CD4-positive, alpha-beta T cell treated with Interleukin-2 at 100 ng/mL for 4 hours (primary cell): ENCODE measurements around the gene MIA3.
"Not testable (repeated sequence)": the region's sequence is repeated elsewhere in the genome, so short reads cannot be mapped to it uniquely, and the experiment has no call there.

Source experiments
- DNase-seq: peaks from one replicate; pipeline ENCODE4 v3.0.0-alpha.2; 2020; ENCODE audit warnings: low spot score

The MIA3 gene

DNA sequence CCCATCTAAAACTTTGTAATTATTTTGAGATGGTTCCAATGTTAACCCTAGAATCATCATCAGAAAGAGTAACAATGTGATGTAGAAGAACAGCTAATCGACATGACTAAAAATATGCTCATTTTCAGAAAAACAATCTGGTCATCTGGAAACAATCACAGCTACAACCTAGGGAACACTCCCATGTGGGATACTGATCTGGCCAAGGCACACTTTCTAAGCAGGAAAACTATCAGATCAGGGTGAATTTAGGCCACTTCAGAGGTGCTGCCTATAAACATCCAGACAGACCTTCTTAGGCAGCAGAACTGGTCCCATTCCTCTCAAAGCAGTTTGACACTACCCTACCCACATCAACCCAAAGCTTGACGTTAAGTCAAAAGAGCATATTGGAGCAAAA, 51.2 kb downstream of the MIA3 start:
- not testable (repeated sequence) for DNase-seq

DNA sequence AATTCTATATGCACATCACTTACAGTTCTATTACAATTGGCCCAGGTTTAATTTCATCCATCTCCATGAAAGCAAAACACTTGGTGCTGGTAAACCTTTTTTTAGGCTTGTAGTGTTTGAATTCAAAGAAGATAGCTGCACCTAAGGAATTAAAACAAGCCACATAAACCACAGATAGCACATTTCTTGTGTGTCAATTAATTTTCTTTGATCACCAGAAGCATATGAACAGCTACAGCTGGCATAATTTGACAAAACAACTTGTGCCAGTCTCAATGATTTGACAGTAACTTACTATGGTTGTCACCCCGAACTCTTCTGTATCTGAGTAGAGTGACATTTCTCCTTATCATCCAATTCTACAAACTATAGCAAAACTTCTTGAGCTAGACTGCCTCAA, 52.2 kb downstream of the MIA3 start:
- DNase-seq = no peak

GRCh38 chr1:222680080-222680479, 62.2 kb downstream of the MIA3 start:
- DNase-seq = no peak

DNA sequence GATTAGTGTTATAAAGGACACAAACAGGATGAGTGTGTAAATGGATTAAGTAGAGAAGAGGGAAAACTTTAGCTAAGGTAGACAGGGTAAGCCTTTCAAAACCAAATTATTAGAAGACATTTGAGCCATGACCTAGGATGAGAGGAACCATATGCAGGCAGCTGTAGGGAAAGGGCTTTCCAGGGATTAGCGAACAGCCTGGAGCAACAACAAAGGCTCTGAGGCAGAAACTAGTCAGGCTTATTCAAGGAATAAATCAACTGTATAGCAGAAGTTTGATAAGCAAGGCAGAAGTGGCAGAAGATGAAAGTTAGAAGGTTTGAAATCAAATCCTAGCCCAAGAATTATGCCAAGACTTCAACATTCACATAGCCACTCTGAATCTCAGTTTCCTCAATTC, 73.1 kb downstream of the MIA3 start:
- no peak for DNase-seq

- DNase-seq = no peak
Observed at GRCh38 chr1:222694927-222695326, 77.0 kb downstream of the MIA3 start.

- DNase-seq = no peak
Observed at GRCh38 chr1:222696741-222697140, 78.8 kb downstream of the MIA3 start.

GRCh38 chr1:222697203-222697602, 79.3 kb downstream of the MIA3 start:
- DNase-seq = peak; percentile 7

DNA sequence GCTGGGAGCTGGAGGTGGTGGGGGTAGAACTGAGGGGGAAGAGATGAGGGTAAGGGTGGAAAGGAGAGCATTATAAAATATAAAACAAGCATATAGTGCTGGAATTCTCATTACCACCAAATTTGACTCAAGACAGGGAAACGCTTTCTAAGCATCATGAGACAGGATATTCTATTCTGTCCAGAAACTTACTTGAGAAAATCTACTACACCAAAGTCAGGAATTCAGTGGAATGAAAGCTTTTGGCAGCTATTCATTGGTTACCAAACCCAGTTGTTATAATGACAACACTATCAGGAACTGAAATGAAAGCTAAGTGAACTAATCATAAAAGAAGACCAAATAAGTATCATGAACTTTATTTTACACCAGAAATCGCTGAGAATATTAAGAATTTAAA, 79.9 kb downstream of the MIA3 start:
- DNase-seq = no peak

DNA sequence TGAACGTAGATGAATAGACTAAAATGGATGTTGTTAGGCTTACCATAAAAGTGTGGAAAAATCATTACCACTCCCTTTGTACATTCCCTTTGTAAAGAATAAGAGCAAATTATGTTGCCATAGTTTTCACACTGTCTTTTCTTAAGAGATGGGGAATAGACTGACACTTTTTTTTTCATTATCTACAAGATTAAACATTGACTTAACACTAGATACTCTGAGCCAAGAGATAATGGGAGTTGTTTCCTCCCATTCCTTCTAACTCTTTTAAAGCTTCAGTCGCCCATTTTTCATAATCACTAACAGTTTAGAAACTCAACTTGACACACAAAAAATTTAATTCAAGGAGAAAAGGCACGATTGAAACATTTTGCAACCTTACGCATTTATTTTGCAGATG, 84.3 kb downstream of the MIA3 start:
- no peak for DNase-seq

DNA sequence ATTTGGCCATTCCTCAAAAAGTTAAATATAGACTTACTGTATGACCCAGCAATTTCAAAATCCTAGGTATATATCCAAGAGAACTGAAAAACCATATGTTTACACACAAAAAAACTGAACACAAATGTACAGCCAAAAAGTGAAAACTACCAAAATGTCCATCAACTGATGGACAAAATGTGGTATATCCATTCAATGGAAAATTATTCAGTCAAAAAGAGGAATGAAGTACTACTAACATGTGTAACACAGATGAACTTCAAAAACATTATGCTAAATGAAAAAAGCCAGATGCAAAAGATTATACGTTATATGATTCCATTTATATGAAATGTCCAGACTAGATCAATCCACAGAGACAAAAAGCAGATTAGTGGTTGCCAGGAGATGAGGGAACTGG, 86.4 kb downstream of the MIA3 start:
- DNase-seq = no peak

- DNase-seq = no peak
Observed at GRCh38 chr1:222706815-222707214, 88.9 kb downstream of the MIA3 start.

GRCh38 chr1:222709700-222710153, 91.8 kb downstream of the MIA3 start:
- DNase-seq = no peak

DNA sequence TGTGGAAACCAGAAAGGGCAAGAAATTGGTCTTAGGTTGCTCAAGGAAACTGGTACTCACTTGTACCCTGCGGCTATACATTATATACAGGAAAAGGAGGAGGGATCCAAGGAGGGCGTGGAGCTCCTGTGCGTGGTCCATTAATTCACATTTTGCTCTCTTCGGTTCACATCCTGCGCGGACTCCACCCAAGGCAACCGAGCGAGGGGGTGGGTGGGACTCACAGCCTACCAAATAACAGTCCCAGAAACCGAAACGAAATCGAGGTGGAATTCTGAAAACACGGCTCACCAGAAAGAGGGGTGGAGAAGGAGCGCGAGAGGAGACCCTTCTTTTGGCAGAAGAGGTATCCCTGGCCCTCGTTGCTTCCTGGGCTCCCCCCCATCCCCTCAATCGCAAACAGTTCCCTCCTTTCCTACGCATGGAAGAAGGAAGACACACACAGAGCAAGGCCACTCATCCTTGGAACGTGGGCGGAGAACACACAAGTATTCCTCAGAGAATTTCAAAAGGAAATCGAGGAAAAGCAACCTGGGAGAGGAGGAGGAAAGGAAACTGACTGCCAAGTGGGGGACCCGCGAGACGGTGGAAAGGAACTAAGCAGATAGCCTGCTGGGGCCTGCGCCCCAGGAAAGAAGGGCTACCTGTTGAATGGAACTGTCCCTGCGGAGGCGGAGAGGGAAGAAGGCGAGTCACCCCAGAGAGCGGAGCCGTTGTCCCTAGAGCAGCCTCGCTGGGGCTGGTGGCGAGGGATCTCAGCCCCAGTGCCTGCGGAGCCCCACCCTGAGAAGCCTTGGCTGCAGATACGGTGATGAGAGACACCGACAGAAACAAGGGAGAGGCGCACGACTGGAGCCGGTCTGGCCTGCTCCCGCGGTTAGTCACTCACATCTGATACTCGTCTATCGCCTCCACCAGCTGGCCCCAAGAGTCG, 93.7 kb downstream of the MIA3 start:
- DNase-seq = peak; percentile 73

GRCh38 chr1:222712253-222713090, 94.6 kb downstream of the MIA3 start, which contains the start of the genes AIDA and BROX:
Gene AIDA, minus strand, starts transcription at chr1:222712491. Its CDS starts 174 bp downstream, at chr1:222712317.
Gene BROX, plus strand, starts transcription at chr1:222712564. Its CDS starts 3,136 bp downstream, at chr1:222715700.
- peak; percentile 95 for DNase-seq

GRCh38 chr1:222713091-222713961, 95.4 kb downstream of the MIA3 start:
- DNase-seq = peak; percentile 94

GRCh38 chr1:222716393-222716792, 98.5 kb downstream of the MIA3 start:
- no peak for DNase-seq
